IPS-18a (cell line): ENCODE data around the gene TUBB8.

ENCODE experiments used
- H3K27ac ChIP-seq: one replicate; pipeline ENCODE4 v1.5.1; 2013; ENCODE audit warnings: low read length
- H3K27me3 ChIP-seq: one replicate; pipeline ENCODE4 v1.6.1; 2013; ENCODE audit warnings: mild to moderate bottlenecking, low read length; ENCODE audit not compliant: control insufficient read depth, insufficient read depth
- H3K36me3 ChIP-seq: one replicate; pipeline ENCODE4 v1.6.1; 2013; ENCODE audit warnings: low read depth, low read length; ENCODE audit not compliant: control insufficient read depth
- H3K4me1 ChIP-seq: one replicate; pipeline ENCODE4 v1.6.1; 2013; ENCODE audit warnings: low read depth, low read length; ENCODE audit not compliant: control insufficient read depth
- H3K4me3 ChIP-seq: one replicate; pipeline ENCODE4 v1.5.1; 2013; ENCODE audit warnings: low read length
- H3K9ac ChIP-seq: one replicate; pipeline ENCODE4 v1.6.1; 2013; ENCODE audit warnings: mild to moderate bottlenecking, low read length, moderate library complexity
- H3K9me3 ChIP-seq: one replicate; pipeline ENCODE4 v1.6.1; 2013; ENCODE audit warnings: low read depth, low read length; ENCODE audit not compliant: control insufficient read depth

Gene TUBB8

DNA sequence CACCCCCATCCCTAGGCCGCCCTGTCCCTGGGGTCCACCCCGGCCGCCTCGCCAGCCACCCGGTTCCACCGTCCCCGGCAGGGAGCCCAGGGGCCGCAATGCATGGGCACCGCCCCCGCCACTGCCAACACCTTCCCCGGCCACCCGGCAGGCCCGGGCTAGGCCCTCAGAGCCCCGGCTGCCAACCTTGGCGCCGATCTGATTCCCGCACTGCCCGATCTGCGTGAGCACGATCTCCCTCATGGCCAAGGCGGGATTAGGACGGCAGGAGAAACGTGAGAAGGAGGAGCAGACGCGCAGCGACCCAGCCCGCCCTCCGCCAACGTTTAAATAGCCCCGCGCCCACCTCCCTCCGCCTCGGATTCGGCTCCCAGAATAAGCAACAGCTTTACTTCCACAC is at the start of gene TUBB8:
TUBB8 (minus strand) TSS at position 301 of the 400 bp plus-strand sequence; CDS start at position 243, 58 bp downstream.
- H3K36me3 ChIP-seq, result no peaks in the 10 kb centered on the region
- no peaks in the 10 kb centered on the region for H3K4me1 ChIP-seq
- no peak within 1 kb of the TSS for H3K9ac ChIP-seq
- no peak within 1 kb of the TSS for H3K27ac ChIP-seq
- H3K4me3 ChIP-seq, result no peak within 1 kb of the TSS
- no peaks in the 10 kb centered on the region for H3K27me3 ChIP-seq
- H3K9me3 ChIP-seq, result no peaks in the 10 kb centered on the region

DNA sequence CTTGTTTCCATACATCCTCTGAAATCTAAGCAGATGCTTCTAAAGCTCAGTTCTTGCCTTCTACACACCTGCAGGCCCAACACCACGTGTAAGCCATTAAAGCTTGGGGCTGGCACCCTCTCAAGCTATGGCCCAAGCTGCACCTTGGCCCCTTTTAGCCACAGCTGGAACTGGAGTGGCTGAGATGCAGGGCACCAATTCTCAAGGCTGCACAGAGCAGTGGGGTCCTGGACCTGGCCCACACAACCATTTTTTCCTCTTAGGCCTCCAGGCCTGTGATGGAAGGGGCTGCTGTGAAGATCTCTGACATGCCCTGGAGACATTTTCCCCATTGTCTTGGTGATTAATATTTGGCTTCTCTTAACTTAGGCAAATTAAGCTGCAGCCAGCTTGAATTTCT is 47.4 kb upstream of the TUBB8 start:
- peaks cover 4% of the 10 kb centered on the region for H3K9me3 ChIP-seq
- H3K36me3 ChIP-seq, result no peaks in the 10 kb centered on the region
- H3K27me3 ChIP-seq, result no peaks in the 10 kb centered on the region
- H3K4me1 ChIP-seq, result no peaks in the 10 kb centered on the region
- H3K9ac ChIP-seq, result no peak overlapping the region
- no peak overlapping the region for H3K4me3 ChIP-seq
- H3K27ac ChIP-seq, result no peak overlapping the region

DNA sequence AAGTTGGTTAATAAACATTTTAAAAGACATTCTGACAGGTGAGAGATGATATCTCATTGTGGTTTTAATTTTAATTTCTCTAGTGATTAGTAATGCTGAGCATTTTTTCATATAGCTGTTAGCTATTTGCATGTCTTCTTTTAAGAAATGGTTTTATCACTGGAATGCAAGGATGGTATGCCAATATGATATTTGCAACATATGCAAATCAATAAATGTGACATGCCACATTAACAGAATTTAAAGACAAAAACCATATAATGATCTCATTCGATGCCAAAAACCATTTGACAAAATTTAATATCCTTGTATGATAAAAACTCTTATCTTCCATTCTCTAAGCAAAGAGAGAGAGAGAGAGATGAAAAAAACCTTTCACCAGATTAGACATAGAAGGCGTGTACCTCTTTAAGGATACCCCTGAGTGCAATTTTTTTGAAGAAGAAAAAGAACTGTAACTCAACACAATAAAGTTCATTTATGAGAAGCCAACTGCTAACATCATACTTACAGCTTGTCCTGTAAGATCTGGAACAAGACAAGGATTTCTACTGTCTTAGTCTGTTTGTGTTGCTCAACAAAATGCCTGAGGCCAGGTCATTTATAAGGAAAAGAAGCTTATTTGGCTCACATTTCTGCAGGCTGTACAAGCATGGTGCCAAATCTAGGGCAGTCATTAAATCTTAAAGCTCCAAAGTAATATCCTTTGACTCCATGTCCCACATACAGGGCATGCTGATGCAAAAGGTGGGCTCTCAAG is 46.4 kb upstream of the TUBB8 start:
- Histone ChIP-seq H3K27ac (no peak overlapping the region), H3K9me3 (peaks cover 4% of the 10 kb centered on the region), H3K4me1 (no peaks in the 10 kb centered on the region)

DNA sequence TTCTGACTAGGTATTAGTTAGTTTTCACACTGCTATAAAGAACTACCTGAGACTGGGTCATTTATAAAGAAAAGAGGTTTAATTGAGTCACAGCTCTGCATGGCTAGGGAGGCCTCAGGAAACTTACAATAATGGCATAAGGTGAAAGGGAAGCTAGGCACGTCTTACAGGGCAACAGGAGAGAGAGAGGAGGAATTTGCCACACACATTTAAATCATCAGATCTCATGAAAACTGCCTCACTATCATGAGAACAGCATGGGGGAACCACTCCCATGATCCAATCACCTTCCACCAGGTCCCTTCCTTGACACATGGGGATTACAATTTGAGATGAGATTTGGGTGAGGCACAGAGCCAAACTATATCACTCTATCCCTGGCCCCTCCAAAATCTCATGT is 45.5 kb upstream of the TUBB8 start:
- H3K9me3 ChIP-seq, result peaks cover 4% of the 10 kb centered on the region
- H3K36me3 ChIP-seq, result no peaks in the 10 kb centered on the region
- H3K9ac ChIP-seq, result no peak overlapping the region
- no peak overlapping the region for H3K27ac ChIP-seq
- H3K4me3 ChIP-seq, result no peak overlapping the region
- no peaks in the 10 kb centered on the region for H3K27me3 ChIP-seq
- no peaks in the 10 kb centered on the region for H3K4me1 ChIP-seq

More for the DNA sequence above, 46.4 kb upstream of the TUBB8 start:
- Histone ChIP-seq H3K4me3 (no peak overlapping the region), H3K9ac (no peak overlapping the region), H3K27me3 (no peaks in the 10 kb centered on the region), H3K36me3 (no peaks in the 10 kb centered on the region)

DNA sequence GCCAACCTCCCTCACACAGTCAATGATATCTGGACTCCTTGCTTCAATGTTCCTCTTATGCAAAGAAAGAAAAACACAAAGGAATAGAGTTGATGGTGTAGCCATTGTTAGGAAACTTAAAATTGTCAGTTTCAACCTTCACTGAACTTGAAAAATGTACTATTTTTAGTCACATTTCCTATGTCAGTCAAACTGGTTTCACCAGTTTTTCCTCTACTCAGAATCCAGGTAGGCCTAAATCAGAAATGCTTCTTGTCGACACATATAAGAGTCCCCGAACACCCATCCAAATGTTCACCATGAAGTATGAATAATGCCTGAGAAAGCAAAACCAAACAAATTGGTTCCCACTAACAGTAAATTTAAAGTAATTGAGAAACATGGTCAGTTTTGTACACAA is 43.8 kb upstream of the TUBB8 start:
- no peak overlapping the region for H3K27ac ChIP-seq
- H3K36me3 ChIP-seq, result no peaks in the 10 kb centered on the region
- no peaks in the 10 kb centered on the region for H3K27me3 ChIP-seq
- peaks cover 4% of the 10 kb centered on the region for H3K9me3 ChIP-seq
- H3K9ac ChIP-seq, result no peak overlapping the region
- H3K4me3 ChIP-seq, result no peak overlapping the region
- no peaks in the 10 kb centered on the region for H3K4me1 ChIP-seq

DNA sequence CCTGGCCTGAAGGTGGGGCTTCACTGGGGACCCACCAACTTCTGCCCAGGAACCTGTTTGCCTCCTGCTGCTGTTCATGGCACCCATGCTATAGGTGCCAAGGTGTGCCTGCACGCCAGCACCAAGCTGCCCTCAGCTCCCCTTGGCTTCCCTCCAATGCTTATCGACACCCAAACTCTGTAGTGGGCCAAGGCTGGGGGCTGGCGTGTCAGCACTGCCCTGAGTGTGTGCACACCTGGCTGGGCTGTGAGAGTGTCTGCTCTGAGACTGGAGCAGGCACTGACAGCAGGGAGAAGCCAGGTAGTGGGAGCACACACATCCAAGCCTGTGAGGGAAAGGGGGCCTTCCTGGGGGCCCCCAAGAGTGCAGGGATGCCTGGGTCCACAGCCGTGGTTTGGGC is 43.1 kb upstream of the TUBB8 start:
- Histone ChIP-seq H3K9ac (no peak overlapping the region), H3K4me1 (no peaks in the 10 kb centered on the region), H3K36me3 (no peaks in the 10 kb centered on the region), H3K27me3 (no peaks in the 10 kb centered on the region), H3K27ac (no peak overlapping the region), H3K4me3 (no peak overlapping the region), H3K9me3 (peaks cover 4% of the 10 kb centered on the region)

DNA sequence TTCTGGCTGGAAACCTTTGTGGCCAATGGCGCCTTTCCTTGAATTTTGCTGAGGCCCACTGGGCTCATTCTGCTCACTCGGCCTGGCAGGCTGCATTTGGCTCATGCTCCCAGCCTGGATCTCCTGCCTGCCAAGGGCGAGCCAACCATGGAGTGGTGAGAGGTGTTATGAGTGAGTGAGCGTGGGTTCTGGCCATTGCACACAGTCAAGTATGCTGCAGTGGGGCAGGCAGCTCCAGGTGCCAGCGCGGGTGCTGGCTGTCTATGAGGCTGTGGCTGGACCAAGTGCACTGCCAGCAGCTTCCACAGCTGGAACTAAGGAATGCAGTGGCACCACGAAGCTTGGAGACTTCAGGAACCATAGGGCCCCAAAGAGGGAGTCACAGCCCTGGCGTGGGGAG is 42.2 kb upstream of the TUBB8 start:
- H3K36me3 ChIP-seq, result no peaks in the 10 kb centered on the region
- H3K4me1 ChIP-seq, result no peaks in the 10 kb centered on the region
- H3K9me3 ChIP-seq, result peaks cover 4% of the 10 kb centered on the region
- H3K4me3 ChIP-seq, result no peak overlapping the region
- no peak overlapping the region for H3K9ac ChIP-seq
- no peaks in the 10 kb centered on the region for H3K27me3 ChIP-seq
- no peak overlapping the region for H3K27ac ChIP-seq

DNA sequence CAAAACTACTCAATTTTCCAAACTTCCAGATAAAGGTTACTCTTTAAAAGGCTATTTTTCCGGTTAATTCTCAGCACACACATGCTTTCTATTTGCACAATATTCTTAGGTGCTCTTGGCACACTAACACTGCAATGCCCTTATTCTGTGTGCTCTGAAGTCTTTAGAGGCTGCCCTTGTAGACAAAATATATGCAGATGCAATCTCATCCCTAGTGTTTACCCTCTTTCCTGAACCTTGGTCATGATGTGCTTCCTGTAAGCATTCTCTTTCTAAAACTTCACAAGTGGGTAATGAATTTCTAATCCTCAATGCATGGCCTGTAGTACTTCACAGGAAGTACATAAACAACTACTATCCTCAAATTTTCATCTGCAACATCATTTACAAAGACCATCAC is 41.1 kb upstream of the TUBB8 start:
- no peaks in the 10 kb centered on the region for H3K27me3 ChIP-seq
- no peak overlapping the region for H3K9ac ChIP-seq
- no peaks in the 10 kb centered on the region for H3K36me3 ChIP-seq
- no peak overlapping the region for H3K4me3 ChIP-seq
- H3K27ac ChIP-seq, result no peak overlapping the region
- H3K9me3 ChIP-seq, result peaks cover under 1% of the 10 kb centered on the region
- no peaks in the 10 kb centered on the region for H3K4me1 ChIP-seq

DNA sequence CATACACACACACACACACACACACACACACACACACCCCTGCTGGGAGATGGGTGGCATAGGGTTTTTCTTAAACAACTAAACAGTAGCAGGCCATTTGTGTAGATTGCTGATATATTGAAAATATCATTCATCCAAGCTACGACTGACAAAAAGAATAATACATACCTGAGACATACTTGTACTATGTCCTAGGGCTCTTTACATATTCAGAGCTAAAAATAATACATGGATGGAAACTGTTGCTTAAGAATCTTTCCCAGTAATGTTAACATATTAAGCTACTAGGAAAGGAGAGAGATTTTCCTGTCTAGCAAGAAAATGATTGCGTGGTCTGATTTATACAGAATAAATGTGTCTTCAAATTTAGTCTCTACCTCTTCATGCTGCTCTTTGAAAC is 40.2 kb upstream of the TUBB8 start:
- Histone ChIP-seq H3K9ac (no peak overlapping the region), H3K36me3 (no peaks in the 10 kb centered on the region), H3K9me3 (no peaks in the 10 kb centered on the region), H3K4me1 (no peaks in the 10 kb centered on the region), H3K27ac (no peak overlapping the region), H3K4me3 (no peak overlapping the region), H3K27me3 (no peaks in the 10 kb centered on the region)

DNA sequence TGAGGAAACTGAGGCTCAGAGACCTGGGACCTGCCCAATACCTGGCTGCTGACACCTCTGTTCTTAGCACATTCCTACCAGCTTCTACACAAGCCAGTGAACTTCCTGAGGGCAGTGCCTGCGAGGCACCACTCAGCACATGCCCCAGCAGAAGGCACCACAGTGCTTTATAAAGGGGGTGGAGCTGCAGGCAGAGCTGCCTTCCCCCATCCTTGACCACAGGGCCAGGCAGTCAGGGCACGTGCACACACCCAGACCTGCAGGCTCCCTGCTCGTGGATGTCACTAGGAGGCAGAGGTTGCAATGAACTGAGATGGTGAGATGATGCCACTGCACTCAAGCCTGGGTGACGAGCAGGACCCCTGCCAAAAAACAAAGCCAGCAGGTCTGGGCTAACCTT is 39.2 kb upstream of the TUBB8 start:
- Histone ChIP-seq H3K9me3 (no peaks in the 10 kb centered on the region), H3K4me3 (no peak overlapping the region), H3K36me3 (no peaks in the 10 kb centered on the region), H3K27me3 (no peaks in the 10 kb centered on the region), H3K4me1 (no peaks in the 10 kb centered on the region), H3K27ac (no peak overlapping the region), H3K9ac (no peak overlapping the region)

DNA sequence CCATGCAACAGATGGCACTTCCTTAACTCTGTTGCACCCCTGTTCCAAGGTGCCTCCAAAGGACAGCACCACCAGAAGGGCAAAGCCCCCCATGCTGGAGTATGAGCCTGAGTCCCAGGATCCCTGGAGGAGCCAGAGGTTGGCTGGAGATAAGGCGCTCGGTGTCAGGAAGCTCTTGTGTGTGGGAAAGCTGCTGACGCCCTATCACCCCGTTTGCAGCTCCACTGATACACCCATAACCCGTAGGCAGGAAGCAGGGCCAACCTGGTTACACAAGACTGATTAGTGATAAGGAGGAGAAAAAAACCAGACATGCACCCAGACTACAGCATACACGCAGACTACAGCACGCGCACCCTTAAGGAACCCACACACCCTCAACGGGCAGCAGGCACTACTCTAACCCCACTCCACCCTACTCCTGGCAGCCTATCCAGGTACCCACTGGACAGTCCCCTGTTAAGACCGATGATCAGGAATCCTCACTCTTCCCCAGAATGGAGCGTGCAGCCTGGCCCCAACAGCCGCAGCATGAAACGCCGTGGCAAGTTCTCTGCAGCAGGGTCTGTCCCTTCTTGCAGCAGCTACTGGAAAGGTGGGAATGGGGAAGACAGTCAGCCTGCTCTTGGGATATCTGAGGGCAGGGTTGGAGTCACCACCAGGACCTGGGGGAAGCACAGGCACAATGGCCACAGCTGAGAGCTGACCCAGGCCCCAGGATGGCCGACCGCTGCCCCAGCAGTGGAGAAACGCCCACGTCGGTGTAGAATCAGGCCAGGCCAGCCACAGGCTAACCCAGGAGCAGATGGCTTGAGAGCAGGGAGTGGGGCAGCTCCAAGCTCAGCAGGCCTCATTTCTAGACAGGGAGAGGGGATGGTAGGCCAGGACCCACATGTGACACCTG is 38.3 kb upstream of the TUBB8 start:
- Histone ChIP-seq H3K9me3 (no peaks in the 10 kb centered on the region), H3K9ac (no peak overlapping the region), H3K4me1 (no peaks in the 10 kb centered on the region), H3K36me3 (no peaks in the 10 kb centered on the region), H3K4me3 (no peak overlapping the region), H3K27me3 (no peaks in the 10 kb centered on the region), H3K27ac (no peak overlapping the region)
